ENCODE measurements around the gene OTOGL.
"Not testable (repeated sequence)": the region's sequence is repeated elsewhere in the genome, so short reads cannot be mapped to it uniquely, and the experiment has no call there.

Gene OTOGL

GRCh38 chr12:80099259-80099658 is at the start of gene OTOGL:
TSS of gene OTOGL (plus strand) at chr12:80099537. CDS start at chr12:80209432, 109,895 bp downstream.
- no peak for DNase-seq

- DNase-seq: no peak
These were observed 49.1 kb upstream of the OTOGL start for GRCh38 chr12:80050236-80050635.

GRCh38 chr12:80053051-80053790 is 46.1 kb upstream of the OTOGL start:
- DNase-seq: no peak

GRCh38 chr12:80056232-80056631 is 43.1 kb upstream of the OTOGL start:
- no peak for DNase-seq

GRCh38 chr12:80056845-80057244 is 42.5 kb upstream of the OTOGL start:
- no peak for DNase-seq

GRCh38 chr12:80058586-80058985 is 40.8 kb upstream of the OTOGL start:
- DNase-seq: no peak

- no peak for DNase-seq
These were observed 40.2 kb upstream of the OTOGL start for GRCh38 chr12:80059102-80059501.

GRCh38 chr12:80059875-80060274 is 39.5 kb upstream of the OTOGL start:
- no peak for DNase-seq

GRCh38 chr12:80064269-80064668 is 35.1 kb upstream of the OTOGL start:
- no peak for DNase-seq

- no peak for DNase-seq
These were observed 34.4 kb upstream of the OTOGL start for GRCh38 chr12:80064951-80065350.

GRCh38 chr12:80068173-80068572 is 31.2 kb upstream of the OTOGL start:
- no peak for DNase-seq

- DNase-seq: not testable (repeated sequence)
These were observed 15.3 kb upstream of the OTOGL start for GRCh38 chr12:80083892-80084614.

GRCh38 chr12:80086025-80086424 is 13.3 kb upstream of the OTOGL start:
- no peak for DNase-seq

- DNase-seq: no peak
These were observed 11.7 kb upstream of the OTOGL start for GRCh38 chr12:80087486-80088213.

GRCh38 chr12:80100591-80100990 is 1.3 kb downstream of the OTOGL start:
- no peak for DNase-seq

GRCh38 chr12:80101126-80101525 is 1.8 kb downstream of the OTOGL start:
- no peak for DNase-seq

GRCh38 chr12:80107221-80107620 is 7.9 kb downstream of the OTOGL start:
- no peak for DNase-seq

GRCh38 chr12:80116735-80117134 is 17.4 kb downstream of the OTOGL start:
- DNase-seq: no peak

GRCh38 chr12:80118565-80119324 is 19.4 kb downstream of the OTOGL start:
- DNase-seq: no peak

GRCh38 chr12:80120994-80121393 is 21.7 kb downstream of the OTOGL start:
- DNase-seq: no peak

- no peak for DNase-seq
These were observed 22.3 kb downstream of the OTOGL start for GRCh38 chr12:80121661-80122060.

GRCh38 chr12:80129895-80130530 is 30.7 kb downstream of the OTOGL start:
- DNase-seq: no peak

Data from NCI-H2081 treated with DMSO at 0.1 percent for 48 hours (cell line).